Ectodermal cell (in vitro differentiated cells): ENCODE measurements around the gene AGBL2. TPM values are rescaled to one million over a fixed set of nuclear protein-coding genes. Genes with fewer than 3 reads are reported as not detected.
"Not testable (repeated sequence)": the region's sequence is repeated elsewhere in the genome, so short reads cannot be mapped to it uniquely, and the experiment has no call there.

Experiments used
- H3K27ac ChIP-seq: 2 replicates; pipeline ENCODE4 v1.7.0; 2013; ENCODE audit warnings: mild to moderate bottlenecking, low read depth, low read length; ENCODE audit not compliant: insufficient read depth, poor library complexity, severe bottlenecking
- H3K27me3 ChIP-seq: 2 replicates; pipeline ENCODE4 v1.7.0; 2013; ENCODE audit warnings: mild to moderate bottlenecking, low read length; ENCODE audit not compliant: insufficient read depth, control insufficient read depth, poor library complexity, severe bottlenecking
- H3K36me3 ChIP-seq: one replicate; pipeline ENCODE4 v1.7.0; 2013; ENCODE audit warnings: low read length; ENCODE audit not compliant: control insufficient read depth, insufficient read depth
- H3K4me1 ChIP-seq: one replicate; pipeline ENCODE4 v1.7.0; 2013; ENCODE audit warnings: low read length; ENCODE audit not compliant: control insufficient read depth, insufficient read depth
- H3K4me3 ChIP-seq: 2 replicates; pipeline ENCODE4 v1.7.0; 2013; ENCODE audit warnings: low read depth, low read length, control low read depth; ENCODE audit not compliant: insufficient read depth
- H3K9me3 ChIP-seq: 2 replicates; pipeline ENCODE4 v1.7.0; 2013; ENCODE audit warnings: mild to moderate bottlenecking, low read length, moderate library complexity; ENCODE audit not compliant: control insufficient read depth
- WGBS, 2 experiments: methylation state at CpG; one replicate each; pipeline ENCODE4 v1.1.7; 2013; ENCODE audit warnings: missing lambda C conversion rate in 2 of 2; 5-methylcytosine and 5-hydroxymethylcytosine counted together
- polyA plus RNA-seq, 4 experiments: library from polyadenylated mRNA; stranded (reverse); fragments of 50-300 nt; gene quantifications; one replicate each; pipeline ENCODE4 v1.2.3, GENCODE V29; 2013

Gene AGBL2
- 2.6 TPM for polyA plus RNA-seq (2013, experiment 1 of 4)
- 4.8 TPM for polyA plus RNA-seq (2013, experiment 2 of 4)
- polyA plus RNA-seq (2013, experiment 3 of 4), result 1.4 TPM
- 2.3 TPM for polyA plus RNA-seq (2013, experiment 4 of 4)

- Histone ChIP-seq H3K27ac (no peak within 1 kb of the TSS), H3K36me3 (peaks cover 23% of the 10 kb centered on the region), H3K4me3 (peak within 1 kb of the TSS; percentile 5), H3K9me3 (no peaks in the 10 kb centered on the region), H3K27me3 (no peaks in the 10 kb centered on the region), H3K4me1 (no peaks in the 10 kb centered on the region)
- WGBS, 2 experiments, result 66 to 78% methylated on average over 35 of the region's 35 CpGs
Measured at GRCh38 chr11:47715082-47715669, at the start of gene AGBL2. Gene AGBL2, minus strand, starts transcription at chr11:47715369. Its CDS starts 719 bp downstream, at chr11:47714650.

GRCh38 chr11:47759291-47759690 lies 44.1 kb upstream of the AGBL2 start:
- H3K4me1 ChIP-seq, H3K9me3 ChIP-seq, H3K4me3 ChIP-seq, H3K27ac ChIP-seq, H3K27me3 ChIP-seq: not testable (repeated sequence)
- 82 to 93% methylated on average over 11 of the region's 11 CpGs for WGBS, 2 experiments
- H3K36me3 ChIP-seq, result peaks cover 38% of the 10 kb centered on the region

GRCh38 chr11:47756208-47756607 lies 41.0 kb upstream of the AGBL2 start:
- Histone ChIP-seq H3K4me3 (no peak overlapping the region), H3K27me3 (no peaks in the 10 kb centered on the region), H3K36me3 (peaks cover 57% of the 10 kb centered on the region), H3K4me1 (no peaks in the 10 kb centered on the region), H3K27ac (no peak overlapping the region), H3K9me3 (no peaks in the 10 kb centered on the region)
- 90 to 99% methylated on average over 2 to 4 of the region's 4 CpGs for WGBS, 2 experiments

GRCh38 chr11:47750725-47751124 lies 35.6 kb upstream of the AGBL2 start:
- Histone ChIP-seq H3K36me3 (peaks cover 78% of the 10 kb centered on the region), H3K9me3 (no peaks in the 10 kb centered on the region), H3K4me1 (no peaks in the 10 kb centered on the region), H3K27me3 (no peaks in the 10 kb centered on the region), H3K4me3 (no peak overlapping the region), H3K27ac (no peak overlapping the region)
- 99 to 100% methylated on average over 4 of the region's 5 CpGs for WGBS, 2 experiments

- H3K36me3 ChIP-seq, result peaks cover 72% of the 10 kb centered on the region
- not testable (repeated sequence) for H3K9me3 ChIP-seq, H3K4me1 ChIP-seq, H3K4me3 ChIP-seq, H3K27ac ChIP-seq, H3K27me3 ChIP-seq
- 89 to 95% methylated on average over 6 of the region's 7 CpGs for WGBS, 2 experiments
Measured at GRCh38 chr11:47742494-47742893, 27.3 kb upstream of the AGBL2 start.

GRCh38 chr11:47737817-47738216 lies 22.6 kb upstream of the AGBL2 start:
- H3K9me3 ChIP-seq, H3K4me1 ChIP-seq, H3K27ac ChIP-seq, H3K27me3 ChIP-seq, H3K4me3 ChIP-seq: not testable (repeated sequence)
- H3K36me3 ChIP-seq, result peaks cover 49% of the 10 kb centered on the region
- 80 to 82% methylated on average over 7 of the region's 7 CpGs for WGBS, 2 experiments

- no peaks in the 10 kb centered on the region for H3K9me3 ChIP-seq
- WGBS, 2 experiments, result 94 to 97% methylated on average over 10 of the region's 10 CpGs
- H3K27ac ChIP-seq, result peak overlapping the region; percentile 19
- peaks cover 69% of the 10 kb centered on the region for H3K36me3 ChIP-seq
- H3K4me3 ChIP-seq, result no peak overlapping the region
- H3K27me3 ChIP-seq, result no peaks in the 10 kb centered on the region
- no peaks in the 10 kb centered on the region for H3K4me1 ChIP-seq
Measured at GRCh38 chr11:47732271-47732670, 17.1 kb upstream of the AGBL2 start.

- no peaks in the 10 kb centered on the region for H3K4me1 ChIP-seq
- no peaks in the 10 kb centered on the region for H3K27me3 ChIP-seq
- WGBS, 2 experiments, result 70 to 82% methylated on average over 6 of the region's 6 CpGs
- H3K9me3 ChIP-seq, result no peaks in the 10 kb centered on the region
- no peak overlapping the region for H3K27ac ChIP-seq
- H3K36me3 ChIP-seq, result peaks cover 71% of the 10 kb centered on the region
- no peak overlapping the region for H3K4me3 ChIP-seq
Measured at GRCh38 chr11:47731475-47731874, 16.3 kb upstream of the AGBL2 start.

- H3K27ac ChIP-seq, result no peak overlapping the region
- 91 to 96% methylated on average over 11 to 12 of the region's 12 CpGs for WGBS, 2 experiments
- H3K4me3 ChIP-seq, result no peak overlapping the region
- H3K36me3 ChIP-seq, result peaks cover 76% of the 10 kb centered on the region
- no peaks in the 10 kb centered on the region for H3K9me3 ChIP-seq
- H3K27me3 ChIP-seq, result no peaks in the 10 kb centered on the region
- H3K4me1 ChIP-seq, result no peaks in the 10 kb centered on the region
Measured at GRCh38 chr11:47726878-47727514, 11.8 kb upstream of the AGBL2 start.

GRCh38 chr11:47726118-47726442 lies 10.9 kb upstream of the AGBL2 start:
- Histone ChIP-seq H3K36me3 (peaks cover 74% of the 10 kb centered on the region), H3K4me1 (no peaks in the 10 kb centered on the region), H3K27ac (no peak overlapping the region), H3K27me3 (no peaks in the 10 kb centered on the region), H3K4me3 (no peak overlapping the region), H3K9me3 (no peaks in the 10 kb centered on the region)
- WGBS, 2 experiments, result 89 to 95% methylated on average over 3 of the region's 3 CpGs
